Activated CD4-positive, CD25-positive, alpha-beta regulatory T cell treated with anti-CD3 and anti-CD28 coated beads, Interleukin-2, amount 50 U/mL, for 16 hours (primary cell): Measurements from ENCODE around the gene MRGPRG.
"Not testable (repeated sequence)": the region's sequence is repeated elsewhere in the genome, so short reads cannot be mapped to it uniquely, and the experiment has no call there.

ENCODE experiments used
- DNase-seq: peaks from one replicate; pipeline ENCODE4 v3.0.0-alpha.2; 2020; ENCODE audit warnings: low read depth, low spot score

MRGPRG gene

DNA sequence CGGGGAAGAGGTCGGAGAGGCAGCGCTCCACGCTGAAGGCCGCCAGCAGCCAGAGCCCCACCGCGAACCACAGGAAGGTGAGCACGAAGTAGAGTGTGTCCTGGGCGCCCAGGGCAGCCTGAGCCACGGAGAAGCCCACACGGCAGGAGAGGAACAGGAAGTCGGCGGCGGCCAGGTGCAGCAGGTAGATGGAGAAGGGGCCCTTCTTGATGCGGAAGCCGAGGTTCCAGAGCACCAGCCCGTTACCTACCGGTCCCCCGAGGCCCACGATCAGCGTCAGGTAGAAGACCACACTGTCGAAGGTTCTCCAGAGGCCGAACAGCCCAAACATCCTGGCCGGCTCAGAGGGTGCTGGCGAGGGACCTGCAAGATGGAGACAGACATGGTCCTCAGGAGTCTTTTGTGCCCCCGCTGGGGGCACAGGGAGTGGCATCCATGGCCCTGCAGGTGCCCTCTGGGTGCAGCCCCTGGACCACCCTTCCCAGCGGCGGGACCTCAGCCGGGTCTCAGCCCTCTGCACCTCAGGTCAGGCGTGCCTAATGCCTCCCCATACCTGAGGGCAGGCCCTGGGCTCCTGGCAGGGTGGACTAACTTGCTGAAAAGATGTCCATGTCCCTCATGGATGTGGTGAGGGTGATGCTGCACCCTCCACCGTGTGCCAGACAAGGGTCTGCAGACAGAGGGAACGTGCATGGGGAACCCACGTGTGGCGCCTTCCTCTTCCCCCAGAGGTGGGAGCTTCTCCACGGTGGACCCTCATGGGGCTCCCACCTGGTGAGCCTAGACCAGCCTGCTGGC is at the start of gene MRGPRG:
MRGPRG (minus strand) TSS at position 331 of the 798 bp plus-strand sequence; CDS start at position 331, 0 bp downstream.
- no peak for DNase-seq

DNA sequence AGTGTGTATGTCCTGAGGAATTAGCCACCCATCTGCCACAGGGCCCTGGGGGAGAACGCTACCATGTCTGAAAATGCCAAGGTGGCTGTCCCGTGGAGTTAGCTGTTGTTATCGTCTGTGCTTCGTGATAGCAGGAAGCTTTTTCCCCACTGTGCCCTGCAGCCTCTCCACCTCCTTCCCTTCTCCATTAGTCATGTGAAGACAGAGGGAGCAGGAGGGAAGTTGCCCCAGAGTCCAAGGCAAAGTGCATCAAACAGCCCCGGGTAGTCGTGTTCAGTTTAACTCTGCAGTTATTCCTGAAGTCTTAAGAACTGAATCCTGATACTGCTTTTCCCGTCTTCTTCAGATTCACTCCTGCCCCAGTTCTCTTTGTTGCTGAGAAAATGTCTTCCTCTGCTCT is 43.9 kb upstream of the MRGPRG start:
- DNase-seq: not testable (repeated sequence)

GRCh38 chr11:3261831-3262230 is 43.2 kb upstream of the MRGPRG start:
- not testable (repeated sequence) for DNase-seq

- DNase-seq: not testable (repeated sequence)
Measured at GRCh38 chr11:3257509-3257908, 38.9 kb upstream of the MRGPRG start.

DNA sequence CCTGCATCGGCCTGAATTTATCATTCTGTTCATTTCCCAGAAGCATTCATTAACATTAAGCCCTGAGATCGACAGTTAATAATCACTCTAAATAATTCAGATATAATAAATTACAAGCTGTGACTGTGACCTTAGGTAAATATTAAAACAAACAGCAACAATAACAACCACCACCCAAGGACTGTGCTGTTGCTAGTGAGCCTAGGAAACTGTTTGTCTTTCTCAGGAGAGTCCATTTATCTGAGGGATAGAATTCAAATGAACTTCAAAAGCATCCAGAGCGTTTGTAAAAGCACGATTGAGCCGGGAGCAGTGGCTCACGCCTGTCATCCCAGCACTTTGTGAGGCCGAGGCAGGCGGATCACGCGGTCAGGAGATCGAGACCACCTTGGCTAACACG is 36.6 kb upstream of the MRGPRG start:
- DNase-seq: not testable (repeated sequence)

DNA sequence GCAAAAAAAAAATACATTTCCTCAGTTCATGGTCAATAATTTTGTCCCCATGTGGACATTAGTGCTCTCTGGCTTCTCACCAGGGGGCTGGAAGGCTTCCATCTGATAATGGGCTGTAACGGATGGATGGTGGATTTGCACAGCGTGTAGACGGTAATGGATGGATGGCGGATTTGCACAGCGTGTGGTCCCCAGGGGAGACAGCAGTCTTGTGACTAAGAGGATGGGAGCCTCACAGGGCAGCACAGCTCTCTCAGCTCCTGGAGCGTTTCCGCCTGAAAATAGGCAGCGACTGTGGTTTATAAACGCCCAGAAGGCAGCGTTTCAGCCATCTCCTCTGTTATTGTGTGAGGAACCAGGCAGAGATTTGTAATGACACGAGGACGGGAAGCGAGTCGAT is 36.2 kb upstream of the MRGPRG start:
- not testable (repeated sequence) for DNase-seq

DNA sequence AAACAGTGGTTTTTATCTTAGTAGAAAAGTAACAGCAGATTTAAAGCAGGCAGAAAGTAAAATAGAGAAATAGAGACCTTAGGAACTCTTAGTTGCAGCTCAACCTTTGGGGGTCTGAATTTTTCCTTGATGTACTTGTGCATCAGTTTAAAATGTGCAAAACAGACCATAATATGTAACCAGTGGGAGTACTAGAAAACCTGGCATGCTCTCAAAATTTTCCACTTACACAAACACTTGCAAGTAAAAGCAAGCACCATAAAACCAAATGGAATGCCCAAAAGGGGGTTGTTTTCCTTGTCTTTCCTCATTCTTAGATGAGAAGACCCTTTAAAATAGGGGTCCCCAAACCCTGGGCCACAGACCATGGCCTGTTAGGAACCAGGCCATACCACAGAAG is 26.5 kb upstream of the MRGPRG start:
- DNase-seq: no peak

GRCh38 chr11:3243880-3244279 is 25.3 kb upstream of the MRGPRG start:
- DNase-seq: no peak

DNA sequence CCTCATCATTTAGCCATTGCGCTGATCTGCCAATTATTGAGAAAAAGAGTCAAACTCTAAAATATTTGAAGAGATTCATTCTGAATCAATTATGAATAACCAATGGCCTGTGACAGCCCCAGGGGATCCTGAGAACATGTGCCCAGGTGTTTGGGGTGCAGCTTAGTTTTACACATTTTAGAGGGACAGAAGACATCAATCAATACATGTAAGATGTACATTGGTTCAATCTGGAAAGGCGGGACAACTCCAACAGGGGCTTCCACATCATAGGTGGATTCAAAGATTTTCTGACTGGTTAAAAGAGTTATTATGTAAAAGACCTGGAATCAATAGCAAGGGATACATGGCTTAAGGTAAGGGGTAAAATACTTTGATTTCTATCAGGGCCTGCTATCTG is 18.5 kb upstream of the MRGPRG start:
- no peak for DNase-seq

- no peak for DNase-seq
Measured at GRCh38 chr11:3234846-3235245, 16.2 kb upstream of the MRGPRG start.

GRCh38 chr11:3232956-3233355 is 14.3 kb upstream of the MRGPRG start:
- no peak for DNase-seq

GRCh38 chr11:3231851-3232744 is 13.5 kb upstream of the MRGPRG start, which contains the start of gene MRGPRE:
TSS of gene MRGPRE (minus strand) at chr11:3232417. CDS start at chr11:3228799, 3,618 bp downstream.
- DNase-seq: no peak

DNA sequence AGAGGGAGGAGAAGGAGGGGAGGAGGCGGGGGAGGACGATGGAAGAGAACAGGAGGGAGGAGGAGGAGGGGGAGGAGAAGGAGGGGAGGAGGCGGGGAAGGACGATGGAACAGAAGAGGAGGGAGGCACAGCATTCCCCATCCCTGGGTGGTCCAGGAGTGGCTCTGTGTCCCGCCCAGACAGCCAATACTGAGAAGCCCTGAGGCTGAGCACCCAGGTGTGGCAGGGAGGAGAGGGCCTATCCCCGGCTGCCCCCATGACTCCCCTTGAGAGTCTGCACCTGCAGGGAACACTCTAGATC is 12.9 kb upstream of the MRGPRG start:
- DNase-seq: no peak

GRCh38 chr11:3230636-3231549 is 12.3 kb upstream of the MRGPRG start:
- DNase-seq: no peak

DNA sequence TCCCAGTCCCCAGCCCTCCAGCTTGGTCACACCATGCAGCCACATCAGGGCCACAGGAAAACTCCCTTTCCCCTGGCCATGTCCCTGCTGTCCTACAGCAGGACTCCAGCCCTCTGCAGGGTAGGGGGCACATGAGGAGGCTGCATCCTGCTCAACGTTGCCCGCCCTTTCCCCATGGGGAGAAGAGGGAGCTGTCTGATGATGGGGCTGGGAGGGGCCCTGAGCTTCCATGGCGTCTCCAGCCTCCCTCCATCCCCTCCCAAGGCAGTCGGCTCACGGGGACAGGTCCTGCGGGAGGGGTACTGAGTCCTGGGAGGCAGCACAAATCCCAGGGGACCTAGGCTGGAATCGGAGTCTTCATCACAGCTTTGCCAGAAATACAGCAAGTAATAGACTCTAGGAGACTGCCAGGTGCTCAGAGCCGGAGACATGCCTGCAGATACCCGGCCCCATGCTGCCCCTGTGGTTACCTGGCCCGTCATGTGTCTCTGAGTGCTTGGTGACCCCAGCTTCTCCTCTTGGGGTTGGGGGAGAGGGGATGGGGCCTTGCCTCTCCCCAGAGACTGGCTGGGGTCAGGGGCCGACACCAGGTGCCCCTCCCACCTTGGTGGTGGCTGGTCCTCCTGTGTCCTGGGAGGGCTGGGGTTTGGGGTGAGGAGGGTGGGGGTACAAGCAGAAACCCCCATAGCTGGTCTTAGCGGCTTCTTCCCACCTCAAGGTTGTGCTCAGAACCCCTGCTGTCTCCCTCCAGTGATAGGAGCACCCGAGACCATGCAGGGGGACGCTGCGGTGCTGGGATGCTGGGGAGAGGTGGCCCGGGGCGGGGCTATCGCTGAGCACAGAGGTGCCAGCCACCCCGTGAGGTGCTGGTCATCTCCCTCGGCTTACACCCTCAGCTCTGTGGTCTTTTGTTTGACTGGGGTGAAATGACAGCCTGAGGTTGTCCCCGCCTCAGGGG is 11.3 kb upstream of the MRGPRG start:
- no peak for DNase-seq

DNA sequence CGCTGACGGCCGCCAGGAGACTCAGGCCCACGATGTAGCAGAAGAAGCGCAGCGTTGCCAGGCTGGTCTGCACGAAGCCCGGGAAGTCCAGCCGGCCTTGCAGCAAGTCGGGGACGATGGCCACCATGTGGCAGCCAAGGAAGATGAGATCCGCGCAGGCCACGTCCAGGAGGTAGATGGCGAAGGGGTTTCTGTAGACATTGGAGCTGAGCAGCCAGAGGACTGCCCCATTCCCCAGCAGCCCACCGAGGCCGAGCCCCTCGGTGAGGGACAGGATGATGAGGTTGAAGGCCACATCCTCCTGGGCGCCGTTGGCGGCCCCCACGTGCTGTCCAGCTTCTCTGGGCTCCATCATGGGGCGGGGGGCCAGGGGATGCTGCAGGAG is 9.8 kb upstream of the MRGPRG start:
- no peak for DNase-seq

DNA sequence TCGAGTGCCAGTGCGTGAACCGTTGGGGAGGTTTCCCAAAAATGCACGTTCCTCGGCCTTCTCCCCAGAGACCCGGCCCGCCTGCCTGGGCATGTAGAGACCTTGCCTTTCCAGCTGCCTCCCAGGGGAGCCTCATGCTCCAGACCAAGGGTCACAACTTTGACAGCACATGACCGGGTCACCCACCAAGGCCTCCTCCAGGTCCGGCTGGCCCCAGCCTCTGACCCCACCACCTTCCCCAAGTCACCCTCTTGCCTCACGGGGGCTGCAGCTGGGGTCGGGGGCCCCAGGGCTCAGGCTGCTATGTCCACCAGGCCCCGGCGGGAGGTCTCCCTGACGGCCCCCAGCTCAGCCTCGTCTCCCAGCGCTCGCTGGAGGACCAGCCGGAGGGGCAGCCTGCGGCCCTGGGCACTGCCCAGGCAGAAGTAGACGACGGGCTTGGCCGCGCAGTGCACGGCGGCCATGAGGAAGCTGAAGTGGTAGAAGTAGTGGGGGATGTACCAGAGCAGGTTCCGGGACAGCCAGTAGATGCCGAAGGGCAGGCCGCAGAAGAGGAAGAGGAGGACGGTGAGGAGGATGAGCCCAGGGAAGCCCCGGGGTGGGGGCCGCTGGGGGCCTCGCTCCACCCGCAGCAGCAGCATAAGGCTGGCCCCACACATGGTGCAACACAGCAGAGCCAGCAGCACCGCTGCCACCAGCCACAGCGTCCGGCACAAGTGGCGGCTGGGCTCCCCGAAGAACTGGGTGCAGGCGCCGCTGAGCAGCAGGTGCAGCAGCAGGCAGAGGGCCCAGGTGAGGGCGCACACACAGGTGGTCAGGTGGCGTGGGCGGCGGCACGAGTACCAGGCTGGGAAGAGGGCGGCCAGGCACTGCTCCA is 9.2 kb upstream of the MRGPRG start:
- DNase-seq: no peak

- no peak for DNase-seq
Measured at GRCh38 chr11:3226846-3227567, 8.4 kb upstream of the MRGPRG start.
